OCI-LY3 (cell line): ENCODE measurements around the gene FOXE1.

Experiments used
- EZH2phosphoT487 ChIP-seq: fragments of 200-600 bp; shearing (Covaris generic); IDR thresholded peaks from 2 replicates; pipeline ENCODE4 v1.6.1; 2018; ENCODE audit warnings: antibody characterized with exemption, mixed run types, low read depth
- TF ChIP-seq, protein P1 (sequence below): fragments of 200-600, 300-600 bp; sonication (generic); IDR thresholded peaks from 2 replicates; pipeline ENCODE4 v1.5.1; 2014; ENCODE audit warnings: antibody characterized with exemption, low read length, low read depth

DNA sequence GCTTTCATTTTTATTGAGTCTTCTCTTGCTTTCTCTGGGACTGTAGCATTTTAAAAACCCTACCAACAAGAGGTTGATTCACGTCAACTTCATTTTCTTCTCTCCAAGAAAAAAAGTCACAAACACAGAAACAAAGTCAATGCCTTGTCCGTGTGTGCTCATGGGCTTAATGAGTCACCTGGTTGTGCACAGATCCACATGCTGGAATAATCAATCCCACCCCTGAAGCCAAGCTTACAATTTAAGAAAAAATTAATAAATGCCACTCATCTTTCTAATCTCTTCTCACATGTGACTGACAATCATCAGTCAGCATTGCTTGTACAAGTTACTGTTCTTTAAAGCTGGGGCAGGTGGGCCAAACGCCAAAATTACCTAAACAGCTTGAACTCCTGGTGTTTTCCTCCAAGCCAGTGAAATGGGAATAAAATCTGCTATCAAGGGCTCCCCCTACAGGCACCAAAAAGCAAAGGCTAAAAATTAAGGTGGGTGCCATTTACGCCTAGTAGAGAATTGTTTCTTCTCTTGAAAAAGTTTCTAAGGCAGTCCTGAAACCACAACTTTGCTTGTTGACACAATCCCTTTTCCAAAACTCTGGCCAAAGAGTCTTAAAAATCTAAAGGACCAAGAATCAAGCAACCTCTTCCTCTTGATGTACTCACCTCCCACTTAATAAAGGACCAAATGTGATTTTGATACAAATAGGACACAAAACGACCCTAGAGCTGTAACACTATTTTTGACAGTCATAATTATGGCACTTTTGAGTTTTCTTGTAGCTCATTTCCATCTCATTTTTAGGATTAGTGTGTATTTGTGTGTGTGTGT is 47.9 kb downstream of the FOXE1 start:
- no peak for TF ChIP-seq EZH2phosphoT487
- TF ChIP-seq, protein P1, sequence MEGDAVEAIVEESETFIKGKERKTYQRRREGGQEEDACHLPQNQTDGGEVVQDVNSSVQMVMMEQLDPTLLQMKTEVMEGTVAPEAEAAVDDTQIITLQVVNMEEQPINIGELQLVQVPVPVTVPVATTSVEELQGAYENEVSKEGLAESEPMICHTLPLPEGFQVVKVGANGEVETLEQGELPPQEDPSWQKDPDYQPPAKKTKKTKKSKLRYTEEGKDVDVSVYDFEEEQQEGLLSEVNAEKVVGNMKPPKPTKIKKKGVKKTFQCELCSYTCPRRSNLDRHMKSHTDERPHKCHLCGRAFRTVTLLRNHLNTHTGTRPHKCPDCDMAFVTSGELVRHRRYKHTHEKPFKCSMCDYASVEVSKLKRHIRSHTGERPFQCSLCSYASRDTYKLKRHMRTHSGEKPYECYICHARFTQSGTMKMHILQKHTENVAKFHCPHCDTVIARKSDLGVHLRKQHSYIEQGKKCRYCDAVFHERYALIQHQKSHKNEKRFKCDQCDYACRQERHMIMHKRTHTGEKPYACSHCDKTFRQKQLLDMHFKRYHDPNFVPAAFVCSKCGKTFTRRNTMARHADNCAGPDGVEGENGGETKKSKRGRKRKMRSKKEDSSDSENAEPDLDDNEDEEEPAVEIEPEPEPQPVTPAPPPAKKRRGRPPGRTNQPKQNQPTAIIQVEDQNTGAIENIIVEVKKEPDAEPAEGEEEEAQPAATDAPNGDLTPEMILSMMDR = peak; percentile 74
